Gastrocnemius medialis (tissue), 4 donors: Measurements from ENCODE around the gene NR2C2AP.

Source experiments
- CTCF ChIP-seq, 5 experiments: fragments of 450-650 bp in 3 of 5; fragments of 200-600 bp in 2 of 5; sonication (generic) in 2 of 5; IDR thresholded peaks in 4 of 5; conservative IDR thresholded peaks in 1 of 5; 1 replicate in 4 of 5; 2 replicates in 1 of 5; pipeline ENCODE4 v1.5.1; 2016 to 2019; ENCODE audit warnings: antibody characterized with exemption in 5 of 5, mild to moderate bottlenecking in 3 of 5, moderate library complexity in 3 of 5
- POLR2A ChIP-seq, 2 donors: fragments of 450-650 bp; IDR thresholded peaks; one replicate each; pipeline ENCODE4 v1.6.1; 2017; ENCODE audit warnings: antibody characterized with exemption in 2 of 2, mild to moderate bottlenecking in 2 of 2, moderate library complexity in 2 of 2

DNA sequence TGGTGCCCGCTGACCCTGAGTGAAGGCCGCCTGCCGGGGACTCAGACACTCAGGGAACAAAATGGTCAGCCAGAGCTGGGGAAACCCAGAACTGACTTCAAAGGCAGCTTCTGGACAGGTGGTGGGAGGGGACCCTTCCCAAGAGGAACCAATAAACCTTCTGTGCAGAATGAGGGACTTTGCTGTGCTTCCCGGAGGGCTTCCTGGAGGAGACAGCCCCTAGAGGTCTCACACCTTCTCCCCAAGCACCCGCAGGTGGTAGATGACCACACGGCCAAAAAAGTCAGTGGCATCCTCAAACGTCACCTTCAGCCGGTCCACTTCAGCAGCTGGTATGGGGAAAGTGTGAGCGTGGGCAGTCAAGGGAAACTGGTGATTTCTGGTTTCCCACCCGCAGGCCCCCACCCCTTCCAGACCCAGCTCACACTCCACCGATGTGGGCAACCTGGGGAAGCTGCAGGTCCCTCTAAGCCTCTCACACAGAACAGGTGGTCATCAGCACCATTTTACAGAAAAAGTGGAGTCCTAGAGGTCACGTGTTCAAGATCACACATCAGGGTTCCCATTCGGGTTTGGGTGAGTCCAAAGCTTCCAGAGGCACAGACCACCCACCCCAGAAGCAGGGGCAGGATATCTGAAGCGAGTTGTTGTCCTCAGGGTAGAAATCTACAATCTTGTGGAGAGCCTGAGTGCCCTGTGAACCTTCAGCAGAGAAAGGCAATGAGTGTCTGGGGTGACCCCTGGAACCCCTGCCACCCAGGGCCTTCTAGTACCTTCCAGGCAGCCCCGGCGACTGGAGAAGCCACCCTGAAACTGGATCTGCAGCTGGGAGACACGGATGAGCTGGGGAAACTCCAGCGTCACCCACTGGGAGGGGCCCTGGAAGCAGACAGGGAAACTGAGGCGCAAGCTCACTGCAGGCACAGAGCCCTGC, 1.2 kb downstream of the NR2C2AP start:
- TF ChIP-seq CTCF (IDR thresholded peaks at IDR 0.05 in 4 of 5, conservative IDR thresholded peaks at IDR 0.05 in 1 of 5) (no peak), POLR2A (IDR thresholded peaks at IDR 0.05) (no peak)
